GM19395 (cell line): ENCODE data around the gene POLR2F.
"Not testable (repeated sequence)": the region's sequence is repeated elsewhere in the genome, so short reads cannot be mapped to it uniquely, and the experiment has no call there.

Source experiments
- ATAC-seq: cut with Tn5 transposase; IDR thresholded peaks from one replicate; pipeline ENCODE4 v1.9.1; 2021; ENCODE audit warnings: mild to moderate bottlenecking, moderate library complexity; ENCODE audit not compliant: unreplicated experiment

Gene POLR2F

DNA sequence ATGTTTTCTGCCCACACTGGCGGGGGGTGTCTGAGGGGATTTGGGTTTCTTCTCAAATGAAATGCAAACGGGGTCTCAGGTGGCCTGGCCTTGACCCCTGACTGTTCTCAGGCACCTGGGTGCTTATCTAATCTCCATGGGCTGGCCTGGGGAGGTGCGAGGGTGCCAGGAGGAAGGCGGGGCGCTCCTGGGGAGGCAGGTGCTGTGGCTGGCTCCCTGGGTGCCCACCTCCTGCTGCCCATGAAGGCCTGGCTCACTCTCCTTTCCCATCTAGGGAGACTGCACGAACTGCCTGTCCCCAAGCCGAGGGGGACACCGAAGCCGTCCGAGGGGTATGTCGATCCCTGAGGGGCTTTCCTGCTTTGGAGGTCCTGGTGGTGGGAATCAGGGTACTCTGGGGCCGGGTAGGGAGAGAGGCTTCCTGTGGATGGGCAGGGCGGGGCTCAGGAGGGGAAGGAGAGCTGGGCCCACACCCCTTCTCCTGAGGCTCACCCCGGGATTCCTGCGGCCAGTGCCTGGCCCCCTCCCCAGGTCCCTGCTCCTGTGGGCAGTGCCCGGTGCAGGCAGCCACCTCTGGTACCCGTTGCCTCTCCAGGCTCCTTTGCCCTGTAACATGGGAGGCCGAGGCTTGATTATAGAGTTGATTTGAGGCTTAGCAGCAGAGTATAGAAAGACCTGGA lies 29.0 kb upstream of the POLR2F start:
- ATAC-seq: no peak

DNA sequence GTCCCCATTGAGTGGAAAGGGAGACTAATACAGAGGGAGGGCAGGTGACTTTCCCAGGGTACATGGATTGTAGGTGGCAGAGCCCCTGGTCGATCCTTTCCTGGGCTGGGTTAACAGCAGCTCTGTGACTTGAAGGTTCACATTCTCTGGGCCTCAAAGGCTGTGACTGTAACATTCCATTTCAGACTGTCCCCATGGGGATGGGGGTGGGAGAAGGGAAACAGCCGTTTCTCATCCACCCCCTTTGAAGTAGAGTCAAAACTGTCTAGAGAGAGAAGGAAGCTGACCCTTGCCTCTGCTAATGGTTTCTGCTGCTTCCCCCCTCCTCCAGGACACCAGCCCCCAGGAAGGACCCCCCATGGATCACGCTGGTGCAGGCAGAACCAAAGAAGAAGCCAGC lies 28.2 kb upstream of the POLR2F start:
- ATAC-seq: no peak

DNA sequence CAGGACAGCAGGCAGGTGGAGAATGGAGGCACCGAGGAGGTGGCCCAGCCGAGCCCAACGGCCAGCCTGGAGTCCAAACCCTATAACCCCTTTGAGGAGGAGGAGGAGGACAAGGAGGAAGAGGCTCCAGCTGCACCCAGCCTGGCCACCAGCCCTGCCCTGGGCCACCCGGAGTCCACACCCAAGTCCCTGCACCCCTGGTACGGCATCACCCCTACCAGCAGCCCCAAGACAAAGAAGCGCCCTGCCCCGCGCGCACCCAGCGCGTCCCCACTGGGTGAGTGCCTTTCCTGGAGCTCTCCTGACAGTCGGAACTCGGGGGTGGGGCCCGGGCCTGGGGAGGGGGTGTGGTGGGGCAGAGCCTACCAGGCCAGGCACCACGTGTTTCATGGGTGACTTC lies 27.7 kb upstream of the POLR2F start:
- ATAC-seq: no peak

DNA sequence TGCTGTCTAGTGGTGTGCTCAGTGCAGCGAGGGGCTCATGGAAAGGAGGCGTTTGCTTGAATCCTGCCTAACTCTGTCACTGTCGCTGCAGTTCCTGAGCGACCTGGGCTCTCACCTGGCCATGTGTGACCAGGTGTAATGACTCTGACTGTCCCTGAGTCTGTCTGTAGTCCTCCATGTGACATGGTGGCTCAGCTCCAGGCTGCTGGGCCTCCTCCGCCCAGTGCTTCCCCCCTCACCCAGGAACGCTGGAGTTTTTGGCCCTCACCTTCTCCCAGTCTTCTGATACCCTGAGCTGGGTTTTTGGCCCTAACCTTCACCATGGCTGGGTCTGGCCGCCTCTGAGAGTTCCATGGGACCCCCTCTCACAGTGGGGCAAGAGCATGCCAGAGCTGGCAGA lies 27.1 kb upstream of the POLR2F start:
- no peak for ATAC-seq

DNA sequence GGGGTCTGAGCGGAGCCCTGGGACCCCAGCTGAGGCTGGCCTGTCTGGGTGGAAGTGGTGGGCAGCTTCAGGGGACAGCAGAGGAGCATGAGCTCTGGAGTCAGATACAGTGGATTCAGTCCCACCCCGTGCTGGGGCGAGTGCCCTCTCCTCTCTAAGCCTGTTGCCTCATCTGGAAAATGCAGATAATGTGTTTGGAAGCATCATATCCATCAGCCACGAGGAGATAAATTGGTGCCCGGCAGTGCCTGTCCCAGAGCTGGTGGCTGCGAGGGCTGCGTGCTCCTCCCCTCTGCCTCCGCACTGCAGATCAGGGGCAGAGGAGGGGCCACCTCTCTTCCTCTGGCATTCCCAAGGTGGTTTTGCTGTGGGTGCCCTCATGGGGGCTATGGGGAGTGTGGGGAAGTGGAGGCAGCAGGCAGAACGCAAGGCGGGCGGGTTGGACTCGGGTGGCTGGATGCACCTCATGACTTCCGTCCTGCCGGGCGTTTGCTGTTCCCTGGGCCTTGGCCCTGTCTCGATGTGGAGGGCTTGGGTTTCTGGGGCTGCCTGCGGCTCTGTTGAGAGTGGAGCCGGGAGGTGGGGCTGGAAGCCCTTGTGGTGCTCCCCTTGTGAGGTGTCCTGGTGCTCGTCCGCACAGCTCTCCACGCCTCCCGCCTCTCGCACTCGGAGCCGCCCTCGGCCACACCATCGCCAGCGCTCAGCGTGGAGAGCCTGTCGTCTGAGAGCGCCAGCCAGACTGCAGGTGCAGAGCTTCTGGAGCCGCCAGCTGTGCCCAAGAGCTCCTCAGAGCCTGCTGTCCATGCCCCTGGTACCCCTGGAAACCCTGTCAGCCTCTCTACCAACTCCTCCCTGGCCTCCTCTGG lies 26.5 kb upstream of the POLR2F start:
- ATAC-seq: no peak

DNA sequence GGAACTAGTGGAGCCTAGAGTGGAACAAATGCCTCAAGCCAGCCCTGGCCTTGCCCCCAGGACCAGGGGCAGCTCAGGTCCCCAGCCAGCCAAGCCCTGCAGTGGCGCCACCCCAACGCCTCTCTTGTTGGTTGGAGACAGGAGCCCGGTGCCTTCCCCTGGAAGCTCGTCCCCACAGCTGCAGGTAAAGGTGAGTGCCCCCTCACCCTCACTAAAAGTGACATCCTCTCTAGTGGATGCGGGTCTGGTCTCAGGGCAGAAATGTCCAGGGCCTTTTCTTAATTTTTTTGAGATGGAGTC lies 25.9 kb upstream of the POLR2F start:
- no peak for ATAC-seq

DNA sequence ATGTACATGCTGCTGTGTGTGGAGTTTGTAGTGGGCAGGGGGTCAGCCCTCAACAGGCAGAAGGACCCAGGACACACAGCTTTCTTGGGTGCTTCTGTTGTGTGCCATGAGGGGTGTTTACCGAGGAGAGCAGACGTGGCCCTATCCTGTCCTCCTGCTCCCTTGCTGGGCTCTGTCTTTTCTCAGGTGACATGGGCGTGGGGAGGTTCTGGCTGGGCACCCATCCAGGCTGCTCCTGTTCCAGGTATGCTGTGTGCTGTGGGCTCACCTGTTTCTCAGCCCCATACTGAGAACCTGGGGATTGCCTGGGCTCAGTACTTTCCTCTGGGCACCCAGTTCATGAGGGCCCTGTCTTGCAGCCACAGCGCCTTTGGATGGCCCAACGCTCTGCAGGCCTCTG lies 24.1 kb upstream of the POLR2F start:
- ATAC-seq: no peak

DNA sequence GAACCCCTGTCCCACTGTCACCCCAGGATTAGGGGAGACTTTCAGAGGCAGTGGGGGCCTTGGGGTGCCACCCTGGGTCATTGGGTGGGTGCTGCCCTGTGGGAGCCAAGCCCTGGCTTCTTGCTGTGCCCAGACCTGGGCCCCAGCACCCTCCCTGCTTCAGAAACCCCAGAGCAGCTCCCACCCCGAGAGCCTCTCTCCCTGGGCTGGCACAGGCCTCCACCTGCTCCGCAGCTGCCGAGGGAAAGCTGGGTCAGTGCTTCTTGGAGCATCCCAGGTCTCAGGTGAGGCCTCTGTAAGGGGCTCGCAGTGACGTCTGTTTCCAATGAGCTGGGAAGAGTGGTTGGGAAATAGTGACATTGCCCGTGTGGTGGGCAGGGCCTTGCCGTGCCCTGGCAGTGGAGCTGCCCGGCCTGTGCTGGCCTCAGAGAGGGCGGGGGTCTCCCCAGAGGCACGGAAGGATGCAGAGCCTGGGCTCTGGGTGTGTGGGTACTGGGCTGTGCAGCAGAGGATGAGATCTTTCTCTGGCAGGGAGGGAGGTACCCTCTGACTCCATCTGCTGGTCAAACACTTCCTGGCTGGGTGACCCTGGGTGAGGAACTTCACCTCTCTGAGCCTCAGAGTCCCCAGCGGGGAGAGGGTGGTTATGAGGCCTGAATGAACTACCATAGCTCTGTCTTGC lies 23.1 kb upstream of the POLR2F start:
- ATAC-seq: no peak

DNA sequence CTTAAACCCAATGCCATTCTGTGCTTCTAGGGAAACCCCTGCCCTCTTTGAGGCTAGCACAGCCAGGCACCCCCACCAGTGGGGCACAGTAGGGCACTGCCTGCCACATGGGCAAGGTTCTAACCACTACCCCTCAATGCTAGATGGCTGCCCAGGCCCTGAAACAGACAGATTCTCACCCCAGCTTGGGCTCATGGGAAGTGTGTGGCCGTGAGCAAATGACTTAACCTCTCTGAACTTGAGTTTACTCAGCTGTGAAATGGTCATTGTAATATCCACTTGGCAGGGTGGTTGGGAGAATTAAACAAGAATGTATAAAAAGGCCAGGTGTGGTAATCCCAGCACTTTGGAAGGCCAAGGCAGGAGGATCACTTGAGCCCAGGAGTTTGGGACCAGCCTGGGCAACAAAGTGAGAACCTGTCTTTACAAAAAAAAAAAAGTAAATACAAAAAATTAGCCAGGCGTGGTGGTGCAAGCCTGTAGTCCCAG lies 22.5 kb upstream of the POLR2F start:
- ATAC-seq: no peak

DNA sequence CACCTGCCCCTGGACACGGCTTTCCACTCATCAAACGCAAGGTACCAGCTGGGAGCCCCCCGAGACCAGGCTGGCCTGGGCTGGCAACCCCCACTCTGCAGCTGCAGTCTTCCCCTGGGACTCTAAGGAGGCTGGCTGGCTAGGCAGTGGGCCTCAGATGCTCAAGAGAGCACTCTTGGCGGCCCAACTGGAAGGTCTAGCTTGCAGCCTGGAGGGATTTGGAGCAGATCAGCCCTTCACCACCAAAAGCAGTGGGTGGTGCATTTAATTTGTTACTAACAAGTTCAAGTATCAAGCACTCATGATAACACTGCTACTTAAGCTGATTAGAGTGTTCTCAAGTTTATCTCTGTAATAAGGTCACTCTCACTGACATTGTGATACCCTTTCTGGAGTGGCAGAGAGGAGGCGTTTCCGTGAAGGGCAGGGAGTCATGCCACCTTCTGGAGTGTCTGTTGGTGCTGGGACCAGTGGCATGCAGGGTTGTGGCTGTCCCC lies 21.6 kb upstream of the POLR2F start:
- ATAC-seq: no peak

DNA sequence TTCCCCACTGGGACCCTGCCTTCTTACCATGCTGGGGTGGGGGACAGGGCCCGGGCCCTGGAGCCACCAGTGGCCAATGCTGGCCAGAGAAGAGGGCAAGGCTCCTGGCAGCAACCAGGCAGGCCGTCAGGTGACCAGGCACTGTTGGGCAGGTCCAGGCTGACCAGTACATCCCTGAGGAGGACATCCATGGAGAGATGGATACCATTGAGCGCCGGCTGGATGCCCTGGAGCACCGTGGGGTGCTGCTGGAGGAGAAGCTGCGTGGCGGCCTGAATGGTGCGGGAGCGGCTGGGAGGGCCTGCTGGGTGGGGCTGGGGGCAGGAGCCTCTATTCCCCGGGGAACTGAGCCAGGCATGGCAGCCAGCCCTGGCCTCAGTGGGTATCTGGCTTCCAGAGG lies 21.1 kb upstream of the POLR2F start:
- no peak for ATAC-seq

DNA sequence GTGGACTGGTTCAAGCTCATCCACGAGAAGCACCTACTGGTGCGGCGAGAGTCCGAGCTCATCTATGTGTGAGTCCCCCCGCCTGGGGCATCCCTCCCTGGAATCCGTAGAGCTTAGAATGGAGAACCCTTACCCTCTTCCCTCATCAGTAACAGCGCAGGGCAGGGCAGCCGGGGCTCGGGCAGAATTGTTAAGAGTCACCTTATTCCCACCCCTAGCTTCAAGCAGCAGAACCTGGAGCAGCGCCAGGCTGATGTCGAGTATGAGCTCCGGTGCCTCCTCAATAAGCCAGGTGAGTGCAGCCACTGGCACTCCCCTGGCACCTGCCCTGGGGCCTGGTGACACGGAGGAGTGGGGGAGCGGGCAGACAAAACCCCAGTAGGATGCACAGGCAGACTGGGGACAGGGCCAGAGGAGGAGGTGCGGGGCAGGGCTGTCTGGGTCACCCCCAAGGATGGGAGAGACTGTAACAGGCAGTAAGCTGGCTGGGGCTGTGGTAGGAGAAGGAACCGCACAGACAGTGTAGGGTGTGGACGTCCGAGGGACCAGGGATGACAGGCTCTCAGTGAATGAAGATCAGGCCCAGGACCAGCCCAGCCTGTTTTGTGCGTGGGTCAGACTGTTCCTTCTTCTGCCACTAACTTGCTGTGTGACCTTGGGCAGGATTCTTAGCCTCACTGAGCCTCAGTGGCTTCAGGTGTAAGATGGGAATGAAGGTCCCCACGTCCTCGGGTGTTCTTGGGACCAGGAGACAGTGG lies 20.5 kb upstream of the POLR2F start:
- no peak for ATAC-seq

DNA sequence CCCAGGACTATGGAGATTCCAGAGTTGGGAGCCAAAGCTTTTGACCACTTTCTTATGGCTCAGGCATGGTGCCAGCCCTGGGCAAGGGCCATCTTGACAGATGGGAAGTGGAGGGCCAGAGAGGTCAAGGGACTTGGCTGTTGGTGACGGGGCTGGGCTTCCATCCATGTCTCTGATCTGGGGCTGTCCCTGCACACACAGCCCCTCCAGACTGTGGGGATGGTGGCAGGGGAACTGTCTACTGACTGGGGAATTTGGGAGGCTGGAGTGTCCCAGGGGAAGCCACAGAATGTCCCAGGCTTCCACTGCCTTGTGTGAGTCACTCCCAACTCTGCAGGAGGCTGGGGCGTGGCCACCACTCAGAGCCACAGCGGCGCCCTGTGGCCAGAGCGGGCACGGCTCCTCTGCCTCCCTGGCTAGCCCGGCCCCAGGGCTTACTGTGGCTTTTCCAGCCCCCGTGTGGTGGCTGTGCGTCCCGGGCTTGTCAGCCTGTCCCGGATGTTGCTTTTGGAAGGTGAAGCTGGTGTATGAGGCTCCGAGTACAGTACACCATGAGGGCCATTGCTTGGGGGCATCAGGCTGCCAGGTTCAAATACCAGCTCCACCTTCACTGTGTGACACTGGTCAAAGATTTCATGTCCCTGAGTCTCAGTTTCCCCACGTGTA lies 19.7 kb upstream of the POLR2F start:
- ATAC-seq: no peak

DNA sequence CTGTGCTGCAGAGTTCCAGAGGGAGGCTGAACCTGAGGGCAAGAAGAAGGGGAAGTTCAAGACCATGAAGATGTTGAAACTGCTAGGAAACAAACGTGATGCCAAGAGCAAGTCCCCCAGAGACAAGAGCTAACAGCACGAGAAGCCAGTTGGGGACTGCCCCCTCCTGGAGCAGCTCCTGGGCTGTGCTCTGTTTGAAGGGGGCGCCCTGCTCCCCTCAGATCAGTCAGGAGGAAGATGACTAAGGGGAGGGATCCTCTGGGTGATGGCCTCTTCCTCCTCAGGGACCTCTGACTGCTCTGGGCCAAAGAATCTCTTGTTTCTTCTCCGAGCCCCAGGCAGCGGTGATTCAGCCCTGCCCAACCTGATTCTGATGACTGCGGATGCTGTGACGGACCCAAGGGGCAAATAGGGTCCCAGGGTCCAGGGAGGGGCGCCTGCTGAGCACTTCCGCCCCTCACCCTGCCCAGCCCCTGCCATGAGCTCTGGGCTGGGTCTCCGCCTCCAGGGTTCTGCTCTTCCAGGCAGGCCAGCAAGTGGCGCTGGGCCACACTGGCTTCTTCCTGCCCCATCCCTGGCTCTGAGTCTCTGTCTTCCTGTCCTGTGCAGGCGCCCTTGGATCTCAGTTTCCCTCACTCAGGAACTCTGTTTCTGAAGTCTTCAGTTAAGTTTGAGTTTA lies 12.7 kb upstream of the POLR2F start:
- no peak for ATAC-seq

DNA sequence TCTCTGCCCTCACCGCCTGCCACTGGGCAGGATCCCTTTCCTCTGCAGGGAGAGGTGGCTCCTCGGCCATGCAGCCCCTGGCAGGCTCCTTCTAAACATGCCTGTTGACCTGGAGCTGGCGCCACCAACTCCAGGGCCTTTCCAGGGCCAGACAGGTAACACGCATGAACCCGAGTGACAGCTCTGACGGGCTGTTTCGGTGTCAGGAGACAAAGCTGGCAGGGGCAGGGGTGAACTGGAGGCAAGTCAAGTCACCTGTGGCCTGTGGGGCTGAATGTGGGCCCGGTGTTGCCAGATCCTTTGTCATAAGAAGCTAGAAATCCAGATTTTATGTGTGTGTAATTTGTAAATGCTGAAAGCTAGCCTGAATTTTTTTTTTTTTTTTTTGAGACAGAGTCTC lies 11.4 kb upstream of the POLR2F start:
- ATAC-seq: no peak

DNA sequence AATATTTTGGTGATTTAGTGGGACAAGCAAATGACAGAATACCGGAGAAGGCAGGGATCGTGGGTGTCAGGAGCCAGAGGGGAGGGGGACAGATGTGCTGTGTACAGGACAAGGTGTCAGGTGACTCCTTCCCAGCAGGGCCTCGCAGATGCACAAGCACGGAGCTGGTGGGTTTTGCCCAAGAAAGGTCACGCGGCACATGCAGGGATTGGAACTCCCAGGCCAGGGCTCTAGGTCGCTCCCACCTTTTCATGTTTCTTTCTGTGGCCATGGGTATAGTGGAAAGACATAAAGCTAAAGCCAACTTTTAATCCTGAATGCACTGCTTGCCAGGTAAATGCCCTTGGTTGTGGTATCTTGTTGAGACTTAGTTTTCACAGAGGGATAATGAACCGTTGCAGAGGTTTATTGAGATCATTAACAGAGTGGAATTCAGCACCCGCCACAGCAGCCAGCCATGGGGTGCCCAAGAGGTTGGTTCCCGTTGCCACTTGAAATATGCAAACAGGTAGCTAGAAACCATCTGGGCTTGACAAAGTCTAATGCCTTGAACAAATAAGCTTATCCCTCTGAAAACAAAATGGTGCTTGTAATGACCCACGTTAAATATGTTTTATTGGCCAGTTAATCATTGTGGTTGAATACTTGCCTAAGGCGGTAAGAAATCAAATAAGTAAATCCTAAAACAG lies 10.2 kb upstream of the POLR2F start:
- ATAC-seq: no peak

DNA sequence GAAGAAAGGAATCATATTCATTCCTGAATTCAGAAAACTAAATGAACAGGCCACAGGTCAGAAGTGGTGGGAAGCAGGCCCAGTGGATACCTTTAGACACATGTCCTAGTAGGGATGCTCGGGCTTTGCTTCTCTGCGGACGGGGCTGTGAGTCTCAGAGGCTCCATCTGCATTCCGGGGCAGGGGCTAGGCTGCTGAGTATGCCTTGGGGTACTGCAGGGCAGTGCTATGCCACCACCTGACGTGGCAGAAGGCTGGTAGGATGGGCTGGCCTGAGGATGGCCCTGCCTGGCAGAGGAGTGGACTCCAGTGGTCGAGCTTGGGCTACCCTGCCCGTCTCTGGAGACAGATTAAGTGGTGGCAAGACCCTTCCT lies 9.7 kb upstream of the POLR2F start:
- no peak for ATAC-seq

DNA sequence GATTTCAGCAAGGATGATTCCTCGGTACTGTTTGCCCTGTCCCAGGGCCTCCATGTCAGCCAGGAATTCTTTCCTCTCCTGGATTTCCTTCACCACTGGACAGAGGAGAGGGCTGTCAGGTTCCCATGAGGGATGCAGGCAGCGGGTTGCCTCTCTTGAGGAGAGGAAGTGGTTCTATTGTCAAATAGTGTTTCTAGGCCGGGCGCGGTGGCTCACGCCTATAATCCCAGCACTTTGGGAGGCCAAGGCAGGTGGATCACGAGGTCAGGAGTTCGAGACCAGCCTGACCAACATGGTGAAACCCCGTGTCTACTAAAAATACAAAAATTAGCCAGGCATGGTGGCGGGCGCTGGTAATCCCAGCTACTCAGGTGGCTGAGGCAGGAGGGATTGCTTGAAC lies 9.1 kb upstream of the POLR2F start:
- not testable (repeated sequence) for ATAC-seq

DNA sequence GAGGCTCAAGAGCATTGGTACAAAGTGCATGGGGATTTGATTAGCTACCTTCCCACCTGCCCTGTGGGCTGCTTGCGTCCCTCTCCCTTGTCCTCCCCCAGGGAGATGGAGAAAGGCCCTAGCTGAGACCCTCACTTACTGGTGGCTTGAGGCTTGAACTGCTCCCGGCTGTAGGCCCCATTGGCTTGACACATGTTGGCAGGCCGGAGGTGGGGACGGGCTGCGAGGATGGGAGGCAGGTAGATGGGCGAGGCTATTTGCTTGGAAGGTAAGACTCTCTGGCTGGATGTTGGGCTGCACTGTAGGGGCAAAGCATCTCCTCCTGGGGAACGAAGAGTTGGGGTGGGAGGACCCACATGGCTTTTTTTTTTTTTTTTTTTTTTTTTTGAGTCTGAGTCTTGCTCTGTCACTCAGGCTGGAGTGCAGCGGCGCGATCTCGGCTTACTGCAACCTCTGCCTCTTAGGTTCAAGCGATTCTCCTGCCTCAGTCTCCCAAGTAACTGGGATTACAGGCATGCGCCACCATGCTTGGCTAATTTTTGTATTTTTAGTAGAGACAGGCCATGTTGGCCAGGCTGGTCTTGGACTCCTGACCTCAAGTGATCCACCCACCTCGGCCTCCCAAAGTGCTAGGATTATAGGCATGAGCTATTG lies 6.2 kb upstream of the POLR2F start:
- not testable (repeated sequence) for ATAC-seq
